Panc1 (cell line): ENCODE data around the gene OTOP3.

Experiments used
- POLR2AphosphoS5 ChIP-seq: IDR thresholded peaks from 2 replicates; pipeline ENCODE4 v1.6.1; 2012; ENCODE audit warnings: mild to moderate bottlenecking, low read depth, low read length, moderate library complexity
- TF ChIP-seq, protein P1 (sequence below): fragments of 450-650 bp; IDR thresholded peaks from 2 replicates; pipeline ENCODE4 v1.5.1; 2017; ENCODE audit warnings: mild to moderate bottlenecking

DNA sequence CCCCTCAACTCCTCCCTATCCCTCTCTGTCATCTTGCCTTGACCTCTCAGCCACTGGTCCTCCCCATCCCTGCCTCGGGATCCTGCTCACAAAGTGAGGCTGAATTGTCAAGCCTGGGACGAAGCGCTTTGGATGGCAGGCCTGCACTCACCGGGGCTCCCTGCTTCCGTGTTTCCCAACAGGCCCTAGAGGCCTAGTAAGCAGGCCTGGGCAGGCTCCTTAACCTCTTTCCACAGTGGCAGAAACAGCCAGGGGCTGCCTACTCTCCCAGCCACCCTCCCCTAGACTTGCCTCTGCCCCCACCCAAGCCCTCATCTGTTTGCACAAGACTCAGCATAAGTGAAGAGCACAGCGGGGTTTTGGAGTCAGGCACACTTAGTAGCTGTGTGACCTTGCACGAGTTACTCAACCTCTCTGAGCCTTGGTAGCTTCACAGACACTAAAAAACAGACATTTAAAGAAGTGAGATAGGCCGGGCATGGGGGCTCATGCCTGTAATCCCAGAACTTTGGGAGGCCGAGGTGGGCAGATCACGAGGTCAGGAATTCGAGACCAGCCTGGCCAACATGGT, 37.2 kb upstream of the OTOP3 start:
- TF ChIP-seq, protein P1, sequence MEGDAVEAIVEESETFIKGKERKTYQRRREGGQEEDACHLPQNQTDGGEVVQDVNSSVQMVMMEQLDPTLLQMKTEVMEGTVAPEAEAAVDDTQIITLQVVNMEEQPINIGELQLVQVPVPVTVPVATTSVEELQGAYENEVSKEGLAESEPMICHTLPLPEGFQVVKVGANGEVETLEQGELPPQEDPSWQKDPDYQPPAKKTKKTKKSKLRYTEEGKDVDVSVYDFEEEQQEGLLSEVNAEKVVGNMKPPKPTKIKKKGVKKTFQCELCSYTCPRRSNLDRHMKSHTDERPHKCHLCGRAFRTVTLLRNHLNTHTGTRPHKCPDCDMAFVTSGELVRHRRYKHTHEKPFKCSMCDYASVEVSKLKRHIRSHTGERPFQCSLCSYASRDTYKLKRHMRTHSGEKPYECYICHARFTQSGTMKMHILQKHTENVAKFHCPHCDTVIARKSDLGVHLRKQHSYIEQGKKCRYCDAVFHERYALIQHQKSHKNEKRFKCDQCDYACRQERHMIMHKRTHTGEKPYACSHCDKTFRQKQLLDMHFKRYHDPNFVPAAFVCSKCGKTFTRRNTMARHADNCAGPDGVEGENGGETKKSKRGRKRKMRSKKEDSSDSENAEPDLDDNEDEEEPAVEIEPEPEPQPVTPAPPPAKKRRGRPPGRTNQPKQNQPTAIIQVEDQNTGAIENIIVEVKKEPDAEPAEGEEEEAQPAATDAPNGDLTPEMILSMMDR = no peak
- no peak for TF ChIP-seq POLR2AphosphoS5
